Subcutaneous abdominal adipose tissue (tissue), 5 donors: ENCODE results near the gene TFPI.
"Not testable (repeated sequence)": the region's sequence is repeated elsewhere in the genome, so short reads cannot be mapped to it uniquely, and the experiment has no call there.

ENCODE experiments used
- H3K27ac ChIP-seq: one replicate; pipeline ENCODE4 v1.7.0; 2013; ENCODE audit warnings: low read depth, mild to moderate bottlenecking, inconsistent platforms, low read length, moderate library complexity
- H3K27me3 ChIP-seq, 5 donors: one replicate each; pipeline ENCODE4 v1.7.0; 2013; ENCODE audit warnings: low read length in 5 of 5, inconsistent platforms in 1 of 5; ENCODE audit not compliant: control insufficient read depth in 5 of 5, insufficient read depth in 4 of 5
- H3K36me3 ChIP-seq, 5 donors: one replicate each; pipeline ENCODE4 v1.7.0; 2013; ENCODE audit warnings: low read length in 5 of 5; ENCODE audit not compliant: control insufficient read depth in 5 of 5, insufficient read depth in 5 of 5
- H3K4me1 ChIP-seq, 5 donors: one replicate each; pipeline ENCODE4 v1.7.0; 2013; ENCODE audit warnings: low read length in 5 of 5, mild to moderate bottlenecking in 3 of 5, moderate library complexity in 1 of 5; ENCODE audit not compliant: control insufficient read depth in 5 of 5, insufficient read depth in 5 of 5
- H3K4me3 ChIP-seq, 5 donors: one replicate each; pipeline ENCODE4 v1.7.0; 2013; ENCODE audit warnings: low read length in 5 of 5, low read depth in 1 of 5
- H3K9ac ChIP-seq, 5 donors: one replicate each; pipeline ENCODE4 v1.7.0; 2013; ENCODE audit warnings: low read length in 5 of 5, mild to moderate bottlenecking in 4 of 5, moderate library complexity in 3 of 5
- H3K9me3 ChIP-seq, 5 donors: one replicate each; pipeline ENCODE4 v1.7.0; 2013; ENCODE audit warnings: low read length in 5 of 5; ENCODE audit not compliant: control insufficient read depth in 5 of 5
- donor health status: healthy.
- donor health status: healthy.
- donor health status: healthy.
- donor health status: healthy.
- donor health status: healthy.

TFPI gene

GRCh38 chr2:187576906-187577305, 22.7 kb upstream of the TFPI start:
- no peak overlapping the region for H3K9ac ChIP-seq
- H3K36me3 ChIP-seq, result no peaks in the 10 kb centered on the region
- H3K4me3 ChIP-seq, result no peak overlapping the region
- no peaks in the 10 kb centered on the region for H3K27me3 ChIP-seq
- peaks cover 2 to 14% (median 9%) of the 10 kb centered on the region in 5 donors for H3K4me1 ChIP-seq
- peaks cover 0 to 3% (median 0%) of the 10 kb centered on the region in 5 donors for H3K9me3 ChIP-seq
- H3K27ac ChIP-seq, result no peak overlapping the region

GRCh38 chr2:187575751-187576067, 21.5 kb upstream of the TFPI start:
- H3K9me3 ChIP-seq, result peaks cover 0 to 3% (median 0%) of the 10 kb centered on the region in 5 donors
- peaks cover 0 to 11% (median 2%) of the 10 kb centered on the region in 5 donors for H3K4me1 ChIP-seq
- no peaks in the 10 kb centered on the region for H3K27me3 ChIP-seq
- no peak overlapping the region for H3K27ac ChIP-seq
- H3K36me3 ChIP-seq, result no peaks in the 10 kb centered on the region
- H3K4me3 ChIP-seq, result no peak overlapping the region
- H3K9ac ChIP-seq, result no peak overlapping the region

- H3K27me3 ChIP-seq, result no peaks in the 10 kb centered on the region
- H3K27ac ChIP-seq, result no peak overlapping the region
- H3K9ac ChIP-seq, result no peak overlapping the region
- H3K36me3 ChIP-seq, result no peaks in the 10 kb centered on the region
- no peak overlapping the region for H3K4me3 ChIP-seq
- peaks cover 0 to 11% (median 0%) of the 10 kb centered on the region in 5 donors for H3K4me1 ChIP-seq
- peaks cover 0 to 3% (median 0%) of the 10 kb centered on the region in 5 donors for H3K9me3 ChIP-seq
Measured at GRCh38 chr2:187574969-187575750, 20.9 kb upstream of the TFPI start.

GRCh38 chr2:187573722-187574121, 19.5 kb upstream of the TFPI start:
- Histone ChIP-seq H3K27me3 (no peaks in the 10 kb centered on the region), H3K4me1 (peaks cover 0 to 11% (median 0%) of the 10 kb centered on the region in 5 donors), H3K27ac (no peak overlapping the region), H3K9me3 (peaks cover 0 to 3% (median 0%) of the 10 kb centered on the region in 5 donors), H3K9ac (no peak overlapping the region), H3K4me3 (no peak overlapping the region), H3K36me3 (no peaks in the 10 kb centered on the region)

GRCh38 chr2:187571996-187572395, 17.8 kb upstream of the TFPI start:
- H3K27ac ChIP-seq, H3K4me3 ChIP-seq, H3K27me3 ChIP-seq, H3K9me3 ChIP-seq, H3K36me3 ChIP-seq, H3K9ac ChIP-seq: not testable (repeated sequence)
- H3K4me1 ChIP-seq, result peaks cover 0 to 11% (median 0%) of the 10 kb centered on the region in 5 donors

GRCh38 chr2:187569571-187569970, 15.3 kb upstream of the TFPI start:
- no peak overlapping the region for H3K9ac ChIP-seq
- H3K27ac ChIP-seq, result no peak overlapping the region
- no peaks in the 10 kb centered on the region for H3K27me3 ChIP-seq
- H3K4me3 ChIP-seq, result no peak overlapping the region
- H3K4me1 ChIP-seq, result no peaks in the 10 kb centered on the region
- H3K36me3 ChIP-seq, result no peaks in the 10 kb centered on the region
- H3K9me3 ChIP-seq, result peaks cover 0 to 3% (median 0%) of the 10 kb centered on the region in 5 donors

GRCh38 chr2:187569042-187569441, 14.8 kb upstream of the TFPI start:
- no peak overlapping the region for H3K9ac ChIP-seq
- no peak overlapping the region for H3K27ac ChIP-seq
- peaks cover 0 to 3% (median 0%) of the 10 kb centered on the region in 5 donors for H3K9me3 ChIP-seq
- no peaks in the 10 kb centered on the region for H3K27me3 ChIP-seq
- no peaks in the 10 kb centered on the region for H3K36me3 ChIP-seq
- H3K4me1 ChIP-seq, result no peaks in the 10 kb centered on the region
- H3K4me3 ChIP-seq, result no peak overlapping the region

- H3K4me3 ChIP-seq, result no peak overlapping the region
- no peak overlapping the region for H3K9ac ChIP-seq
- H3K36me3 ChIP-seq, result no peaks in the 10 kb centered on the region
- no peaks in the 10 kb centered on the region for H3K27me3 ChIP-seq
- no peak overlapping the region for H3K27ac ChIP-seq
- no peaks in the 10 kb centered on the region for H3K4me1 ChIP-seq
- no peaks in the 10 kb centered on the region for H3K9me3 ChIP-seq
Measured at GRCh38 chr2:187567126-187567525, 12.9 kb upstream of the TFPI start.

- Histone ChIP-seq H3K9ac (no peak overlapping the region), H3K27me3 (no peaks in the 10 kb centered on the region), H3K4me1 (no peaks in the 10 kb centered on the region), H3K27ac (no peak overlapping the region), H3K36me3 (no peaks in the 10 kb centered on the region), H3K4me3 (no peak overlapping the region), H3K9me3 (no peaks in the 10 kb centered on the region)
Measured at GRCh38 chr2:187566712-187567111, 12.5 kb upstream of the TFPI start.

- Histone ChIP-seq H3K4me1 (no peaks in the 10 kb centered on the region), H3K36me3 (no peaks in the 10 kb centered on the region), H3K27ac (no peak overlapping the region), H3K9ac (no peak overlapping the region), H3K27me3 (no peaks in the 10 kb centered on the region), H3K4me3 (no peak overlapping the region), H3K9me3 (no peaks in the 10 kb centered on the region)
Measured at GRCh38 chr2:187566266-187566665, 12.0 kb upstream of the TFPI start.
